ENCODE data around the gene NT5DC2. TPM values are rescaled to one million over a fixed set of nuclear protein-coding genes. Genes with fewer than 3 reads are reported as not detected.

The NT5DC2 gene
- total RNA-seq, 1 donor from 2014 or later = 9.9 TPM

GRCh38 chr3:52513281-52513680, 20.4 kb downstream of the NT5DC2 start:
- ATAC-seq (ENCODE audit: low read depth) = no peak
- Mint-ChIP-seq H3K27me3 (no peaks in the 10 kb centered on the region), H3K27ac (no peak overlapping the region), H3K36me3 (ENCODE audit: low read depth) (no peaks in the 10 kb centered on the region), H3K4me3 (no peak overlapping the region), H3K4me1 (no peaks in the 10 kb centered on the region), H3K9me3 (no peaks in the 10 kb centered on the region)
- DNase-seq = no peak
- CTCF ChIA-PET = no interaction called here
- POLR2A ChIA-PET = no interaction called here
- TF ChIP-seq, protein P1, sequence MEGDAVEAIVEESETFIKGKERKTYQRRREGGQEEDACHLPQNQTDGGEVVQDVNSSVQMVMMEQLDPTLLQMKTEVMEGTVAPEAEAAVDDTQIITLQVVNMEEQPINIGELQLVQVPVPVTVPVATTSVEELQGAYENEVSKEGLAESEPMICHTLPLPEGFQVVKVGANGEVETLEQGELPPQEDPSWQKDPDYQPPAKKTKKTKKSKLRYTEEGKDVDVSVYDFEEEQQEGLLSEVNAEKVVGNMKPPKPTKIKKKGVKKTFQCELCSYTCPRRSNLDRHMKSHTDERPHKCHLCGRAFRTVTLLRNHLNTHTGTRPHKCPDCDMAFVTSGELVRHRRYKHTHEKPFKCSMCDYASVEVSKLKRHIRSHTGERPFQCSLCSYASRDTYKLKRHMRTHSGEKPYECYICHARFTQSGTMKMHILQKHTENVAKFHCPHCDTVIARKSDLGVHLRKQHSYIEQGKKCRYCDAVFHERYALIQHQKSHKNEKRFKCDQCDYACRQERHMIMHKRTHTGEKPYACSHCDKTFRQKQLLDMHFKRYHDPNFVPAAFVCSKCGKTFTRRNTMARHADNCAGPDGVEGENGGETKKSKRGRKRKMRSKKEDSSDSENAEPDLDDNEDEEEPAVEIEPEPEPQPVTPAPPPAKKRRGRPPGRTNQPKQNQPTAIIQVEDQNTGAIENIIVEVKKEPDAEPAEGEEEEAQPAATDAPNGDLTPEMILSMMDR (IDR thresholded peaks at IDR 0.05) = no peak
- intact Hi-C loops (cut with micrococcal nuclease) = no loop called here

- H3K9me3 Mint-ChIP-seq = no peaks in the 10 kb centered on the region
- DNase-seq = no peak
- POLR2A ChIA-PET = no interaction called here
- no peak overlapping the region for H3K4me3 Mint-ChIP-seq
- intact Hi-C loops (cut with micrococcal nuclease) = no loop called here
- no peaks in the 10 kb centered on the region for H3K36me3 Mint-ChIP-seq (ENCODE audit: low read depth)
- no peak overlapping the region for H3K27ac Mint-ChIP-seq
- H3K4me1 Mint-ChIP-seq = no peaks in the 10 kb centered on the region
- H3K27me3 Mint-ChIP-seq = no peaks in the 10 kb centered on the region
- TF ChIP-seq, protein P1 (IDR thresholded peaks at IDR 0.05) = no peak
- CTCF ChIA-PET = no interaction called here
- no peak for ATAC-seq (ENCODE audit: low read depth)
Measured at GRCh38 chr3:52512727-52513126, 20.9 kb downstream of the NT5DC2 start.

- POLR2A ChIA-PET = no interaction called here
- CTCF ChIA-PET = no interaction called here
Measured at GRCh38 chr3:52512105-52512504, 21.6 kb downstream of the NT5DC2 start.

GRCh38 chr3:52511509-52511908, 22.1 kb downstream of the NT5DC2 start:
- no peak overlapping the region for H3K4me3 Mint-ChIP-seq
- POLR2A ChIA-PET = no interaction called here

More at GRCh38 chr3:52512105-52512504, 21.6 kb downstream of the NT5DC2 start:
- TF ChIP-seq, protein P1 (IDR thresholded peaks at IDR 0.05) = no peak
- Mint-ChIP-seq H3K27ac (no peak overlapping the region), H3K9me3 (no peaks in the 10 kb centered on the region), H3K4me3 (no peak overlapping the region), H3K27me3 (no peaks in the 10 kb centered on the region), H3K4me1 (no peaks in the 10 kb centered on the region), H3K36me3 (ENCODE audit: low read depth) (no peaks in the 10 kb centered on the region)
- DNase-seq = no peak
- ATAC-seq (ENCODE audit: low read depth) = no peak
- intact Hi-C loops (cut with micrococcal nuclease) = no loop called here

DNA sequence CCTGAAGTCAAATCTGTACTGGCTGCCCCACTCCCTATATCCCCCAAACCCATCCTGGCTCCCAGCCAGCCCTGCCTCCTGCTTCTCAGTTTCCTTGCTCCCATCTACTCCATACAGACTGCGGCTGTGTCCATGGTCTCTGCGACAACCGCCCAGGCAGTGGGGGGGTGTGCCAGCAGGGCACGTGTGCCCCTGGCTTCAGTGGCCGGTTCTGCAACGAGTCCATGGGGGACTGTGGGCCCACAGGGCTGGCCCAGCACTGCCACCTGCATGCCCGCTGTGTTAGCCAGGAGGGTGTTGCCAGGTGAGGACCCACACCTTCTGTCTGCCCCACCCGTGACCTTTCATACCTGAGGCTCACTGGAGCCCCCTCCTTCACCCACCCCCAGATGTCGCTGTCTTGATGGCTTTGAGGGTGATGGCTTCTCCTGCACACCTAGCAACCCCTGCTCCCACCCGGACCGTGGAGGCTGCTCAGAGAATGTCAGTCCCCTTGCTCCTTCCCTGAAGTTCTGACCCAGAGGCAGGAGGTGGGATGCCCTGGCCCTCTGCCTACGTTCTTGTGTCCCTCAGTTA, 23.8 kb downstream of the NT5DC2 start:
- no peaks in the 10 kb centered on the region for H3K9me3 Mint-ChIP-seq
- H3K27me3 Mint-ChIP-seq = no peaks in the 10 kb centered on the region
- no peak overlapping the region for H3K27ac Mint-ChIP-seq
- ATAC-seq (ENCODE audit: low read depth) = no peak
- TF ChIP-seq, protein P1 (IDR thresholded peaks at IDR 0.05) = no peak
- H3K4me3 Mint-ChIP-seq = no peak overlapping the region
- intact Hi-C loops (cut with micrococcal nuclease) = no loop called here
- no peak for DNase-seq
- POLR2A ChIA-PET = no interaction called here
- H3K36me3 Mint-ChIP-seq (ENCODE audit: low read depth) = no peaks in the 10 kb centered on the region
- CTCF ChIA-PET = no interaction called here
- H3K4me1 Mint-ChIP-seq = no peaks in the 10 kb centered on the region

More at GRCh38 chr3:52511509-52511908, 22.1 kb downstream of the NT5DC2 start:
- Mint-ChIP-seq H3K27me3 (no peaks in the 10 kb centered on the region), H3K36me3 (ENCODE audit: low read depth) (no peaks in the 10 kb centered on the region), H3K9me3 (no peaks in the 10 kb centered on the region), H3K4me1 (no peaks in the 10 kb centered on the region), H3K27ac (no peak overlapping the region)
- DNase-seq (no peak), ATAC-seq (ENCODE audit: low read depth) (no peak)
- CTCF ChIA-PET = no interaction called here
- TF ChIP-seq, protein P1 (IDR thresholded peaks at IDR 0.05) = no peak
- intact Hi-C loops (cut with micrococcal nuclease) = no loop called here

Data from activated B cell treated with CpG ODN at 0.5 μM for 24 hours (primary cell).